GM12878 (cell line): Measurements from ENCODE around the gene SRMS. TPM values are rescaled to one million over a fixed set of nuclear protein-coding genes. Genes with fewer than 3 reads are reported as not detected.
"Not testable (repeated sequence)": the region's sequence is repeated elsewhere in the genome, so short reads cannot be mapped to it uniquely, and the experiment has no call there.

Experiments used
- ATAC-seq: fragments of 200-7000 bp; cut with Tn5 transposase; 3 replicates; pipeline ENCODE4 v1.9.1; 2020; ENCODE audit warnings: mild to moderate bottlenecking, moderate library complexity
- BruUV-seq: library from RNA; stranded (reverse); fragments of 400-500 nt; replicated peaks from 2 replicates; lab custom pipeline; 2021; lab: Mats Ljungman, UMichigan
- CTCF ChIA-PET: fragments of 300-600 bp; sonication (Branson Sonifier 250); formaldehyde crosslinking; extraction: SDS; loops from one replicate; lab custom pipeline; 2021; ENCODE audit warnings: inconsistent platforms; lab: Yijun Ruan, JAX
- POLR2A ChIA-PET: fragments of 350-600 bp; formaldehyde crosslinking; extraction: SDS; loops from one replicate; lab custom pipeline; 2021; ENCODE audit warnings: inconsistent platforms; lab: Charles Lee
- RAD21 ChIA-PET: fragments of 300-600 bp; sonication (Branson Sonifier 250); formaldehyde crosslinking; loops from one replicate; lab custom pipeline; 2023; ENCODE audit warnings: antibody characterized with exemption; ENCODE audit not compliant: unreplicated experiment; lab: Charles Lee
- SMC1A ChIA-PET: fragments of 300-600 bp; sonication (Branson Sonifier 250); formaldehyde crosslinking; loops from one replicate; lab custom pipeline; 2023; ENCODE audit not compliant: unreplicated experiment, uncharacterized antibody; lab: Charles Lee
- DNase-seq: peaks from one replicate; pipeline ENCODE4 v3.0.0-alpha.2; 2011; ENCODE audit warnings: low read depth, low spot score
- FAIRE-seq: peaks from 3 replicates; lab custom pipeline; 2011; peaks lifted over from hg19 to GRCh38; lab: Jason Lieb, UNC
- H2AFZ ChIP-seq: 2 replicates; pipeline ENCODE4 v1.6.0; 2011; ENCODE audit warnings: low read depth, low read length, control low read depth; ENCODE audit not compliant: control insufficient read depth
- H3K27ac ChIP-seq: 2 replicates; pipeline ENCODE4 v1.5.1; 2011; ENCODE audit warnings: control low read depth; ENCODE audit not compliant: control insufficient read depth, insufficient read depth
- H3K27me3 ChIP-seq, 2 experiments: replicated peaks in 1 of 2; 2 replicates each; pipeline versions ENCODE4 v1.6.0 to v1.6.1; 2011; ENCODE audit warnings: low read length in 1 of 2; ENCODE audit not compliant: control insufficient read depth in 2 of 2, insufficient read depth in 2 of 2
- H3K36me3 ChIP-seq, 2 experiments: 2 replicates each; pipeline ENCODE4 v1.5.1; 2011; ENCODE audit warnings: low read length in 1 of 2; ENCODE audit not compliant: control insufficient read depth in 2 of 2, insufficient read depth in 2 of 2
- H3K4me1 ChIP-seq: 2 replicates; pipeline ENCODE4 v1.6.1; 2011; ENCODE audit warnings: mild to moderate bottlenecking, low read length, moderate library complexity, mixed read lengths; ENCODE audit not compliant: control insufficient read depth, insufficient read depth
- H3K4me2 ChIP-seq: 2 replicates; pipeline ENCODE4 v1.6.0; 2011; ENCODE audit warnings: control low read depth; ENCODE audit not compliant: control insufficient read depth, insufficient read depth
- H3K4me3 ChIP-seq: fragments of 200-600 bp; sonication (generic); 2 replicates; pipeline ENCODE4 v1.5.1; 2016
- H3K79me2 ChIP-seq: 2 replicates; pipeline ENCODE4 v1.6.0; 2011; ENCODE audit warnings: low read length; ENCODE audit not compliant: control insufficient read depth, insufficient read depth
- H3K9ac ChIP-seq: 2 replicates; pipeline ENCODE4 v1.8.0; 2011; ENCODE audit warnings: low read length, control low read depth, mixed read lengths; ENCODE audit not compliant: control insufficient read depth, insufficient read depth
- H3K9me3 ChIP-seq: replicated peaks from 3 replicates; pipeline ENCODE4 v1.5.1; 2011; ENCODE audit warnings: mild to moderate bottlenecking, low read length; ENCODE audit not compliant: control insufficient read depth, insufficient read depth
- H4K20me1 ChIP-seq: 2 replicates; pipeline ENCODE4 v1.6.0; 2011; ENCODE audit not compliant: control insufficient read depth, insufficient read depth
- HCFC1 ChIP-seq: fragments of 150-350 bp; IDR thresholded peaks from 2 replicates; pipeline ENCODE4 v1.6.1; 2014; ENCODE audit warnings: low read length
- NR2F1 ChIP-seq: fragments of 450-650 bp; conservative IDR thresholded peaks from 2 replicates; pipeline ENCODE4 v1.6.1; 2017; ENCODE audit warnings: mild to moderate bottlenecking
- WGBS: methylation state at CpG from one replicate; pipeline ENCODE4 v1.1.6; 2016; ENCODE audit warnings: low lambda C conversion rate; ENCODE audit not compliant: insufficient replicate concordance, insufficient coverage; ENCODE audit errors: missing lambda C conversion rate; 5-methylcytosine and 5-hydroxymethylcytosine counted together
- in situ Hi-C: fragments of 300-500 bp; cut with MboI; formaldehyde crosslinking; loops from 9 replicates; pipeline ENCODE4 v1.14.3; 2018; ENCODE audit warnings: mixed read lengths
- intact Hi-C: fragments of 100-400 bp; cut with micrococcal nuclease; formaldehyde crosslinking; loops from one replicate; pipeline ENCODE4 v1.14.2; 2022; ENCODE audit not compliant: unreplicated experiment
- polyA plus RNA-seq, 11 experiments: library from polyadenylated mRNA; depleted of rRNA in 4 of 11; unstranded in 6 of 11; stranded (reverse) in 5 of 11; fragments of >200 nt; fragmentation: Nextera tagmentation in 4 of 11; fragmentation: Illumina TruSeq in 1 of 11; extraction: Ambion mirVana in 4 of 11; extraction: Trizol in 1 of 11; gene quantifications; 1 replicate in 1 of 11; 2 replicates in 10 of 11; pipeline versions ENCODE4 v1.2.1 to v1.2.3, GENCODE V29; 2011 to 2016; ENCODE audit warnings: inconsistent platforms in 2 of 11, missing spikeins in 2 of 11, low read depth in 1 of 11
- total RNA-seq, 4 experiments: library from RNA; depleted of rRNA in 3 of 4; stranded (reverse); fragments of >200 nt in 3 of 4; fragmentation: Illumina TruSeq in 1 of 4; extraction: Trizol in 1 of 4; gene quantifications; 2 replicates each; pipeline versions ENCODE4 v1.2.1 to v1.2.3, GENCODE V29; 2013 to 2021

SRMS gene
- total and polyA plus RNA-seq, 10 of the 15 experiments (the other 5 are each of a cell fraction or from before 2014, with no cell fraction given) = not detected

GRCh38 chr20:63559485-63560332 is 12.2 kb upstream of the SRMS start:
- DNase-seq = not testable (repeated sequence)

GRCh38 chr20:63558804-63559484 is 11.4 kb upstream of the SRMS start:
- DNase-seq = no peak
- Histone ChIP-seq H3K27me3 (no peaks in the 10 kb centered on the region), H4K20me1 (no peaks in the 10 kb centered on the region; the same call in 1 of the 2 replicates), H3K4me2 (no peak overlapping the region), H3K4me1 (peaks cover 9% of the 10 kb centered on the region), H3K9ac (no peak overlapping the region), H3K79me2 (no peaks in the 10 kb centered on the region), H3K36me3 (no peaks in the 10 kb centered on the region; a peak in 1 of 4 replicates), H2AFZ (no peak overlapping the region), H3K9me3 (no peaks in the 10 kb centered on the region; the same call in 2 of the 3 replicates), H3K4me3 (no peak overlapping the region), H3K27ac (no peak overlapping the region)
- no TSS peak for BruUV-seq
- in situ Hi-C loops (no loop called here), intact Hi-C loops (no loop called here)
- POLR2A ChIA-PET = no interaction called here
- no peak for ATAC-seq
- FAIRE-seq = no peak
- RAD21 ChIA-PET = no interaction called here
- SMC1A ChIA-PET = no interaction called here
- CTCF ChIA-PET = no interaction called here
- TF ChIP-seq NR2F1 (0 out of 2 replicates have a peak, but pooled peaks have one; percentile 32), HCFC1 (no peak)
- WGBS = 97% methylated on average over 14 of the region's 14 CpGs

More at GRCh38 chr20:63559485-63560332, 12.2 kb upstream of the SRMS start:
- 93% methylated on average over 26 of the region's 31 CpGs for WGBS
- H3K4me2 ChIP-seq, H3K4me1 ChIP-seq, ATAC-seq, H4K20me1 ChIP-seq, in situ Hi-C loops, H3K27ac ChIP-seq, H3K9me3 ChIP-seq, H3K4me3 ChIP-seq, BruUV-seq, H2AFZ ChIP-seq, H3K79me2 ChIP-seq, H3K36me3 ChIP-seq, FAIRE-seq, POLR2A ChIA-PET, H3K27me3 ChIP-seq, H3K9ac ChIP-seq, RAD21 ChIA-PET, intact Hi-C loops, SMC1A ChIA-PET, CTCF ChIA-PET: not testable (repeated sequence)
